ENCODE results near the gene ZNF521.

DNA sequence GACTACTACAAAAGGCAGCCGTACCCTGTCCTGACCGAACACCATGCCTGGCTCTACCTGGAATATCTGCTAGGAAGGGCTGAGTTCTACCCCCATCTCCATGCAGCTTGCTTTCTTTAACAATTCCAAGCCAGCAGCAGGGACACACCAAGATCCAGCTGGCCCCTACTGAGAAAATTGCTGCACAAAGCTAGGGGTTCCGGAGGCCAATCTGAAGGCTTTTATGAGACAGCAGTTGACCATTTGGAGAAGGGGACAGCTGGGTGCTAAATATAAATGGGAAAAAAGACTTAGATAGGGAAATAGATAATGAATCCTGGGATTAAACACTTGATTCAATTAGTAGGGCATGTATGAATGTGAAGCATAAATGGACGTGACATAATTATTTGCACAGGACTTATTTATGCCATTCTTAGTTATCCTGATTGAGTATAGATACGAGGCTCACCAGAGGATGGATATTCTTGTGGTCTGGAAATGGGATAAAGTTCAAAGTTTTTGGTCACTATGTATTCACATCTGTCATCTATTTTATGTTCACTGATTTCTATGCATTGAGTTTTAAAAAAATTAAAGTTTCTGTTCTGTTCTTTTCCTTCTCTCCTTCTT is 204.0 kb downstream of the ZNF521 start:
- TF ChIP-seq, protein P1, sequence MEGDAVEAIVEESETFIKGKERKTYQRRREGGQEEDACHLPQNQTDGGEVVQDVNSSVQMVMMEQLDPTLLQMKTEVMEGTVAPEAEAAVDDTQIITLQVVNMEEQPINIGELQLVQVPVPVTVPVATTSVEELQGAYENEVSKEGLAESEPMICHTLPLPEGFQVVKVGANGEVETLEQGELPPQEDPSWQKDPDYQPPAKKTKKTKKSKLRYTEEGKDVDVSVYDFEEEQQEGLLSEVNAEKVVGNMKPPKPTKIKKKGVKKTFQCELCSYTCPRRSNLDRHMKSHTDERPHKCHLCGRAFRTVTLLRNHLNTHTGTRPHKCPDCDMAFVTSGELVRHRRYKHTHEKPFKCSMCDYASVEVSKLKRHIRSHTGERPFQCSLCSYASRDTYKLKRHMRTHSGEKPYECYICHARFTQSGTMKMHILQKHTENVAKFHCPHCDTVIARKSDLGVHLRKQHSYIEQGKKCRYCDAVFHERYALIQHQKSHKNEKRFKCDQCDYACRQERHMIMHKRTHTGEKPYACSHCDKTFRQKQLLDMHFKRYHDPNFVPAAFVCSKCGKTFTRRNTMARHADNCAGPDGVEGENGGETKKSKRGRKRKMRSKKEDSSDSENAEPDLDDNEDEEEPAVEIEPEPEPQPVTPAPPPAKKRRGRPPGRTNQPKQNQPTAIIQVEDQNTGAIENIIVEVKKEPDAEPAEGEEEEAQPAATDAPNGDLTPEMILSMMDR (IDR thresholded peaks at IDR 0.05; ENCODE audit: insufficient read depth, low read depth, low read length), result no peak
- TF ChIP-seq EZH2 (IDR thresholded peaks at IDR 0.05; ENCODE audit: insufficient read depth, low read length), result no peak
